OCI-LY7 (cell line): Measurements from ENCODE around the gene SNX17. TPM values are rescaled to one million over a fixed set of nuclear protein-coding genes. Genes with fewer than 3 reads are reported as not detected.

Source experiments
- BruUV-seq: library from RNA; stranded (reverse); fragments of 400-500 nt; replicated peaks from 2 replicates; lab custom pipeline; 2021; lab: Mats Ljungman, UMichigan
- CTCF ChIA-PET: fragments of 300-600 bp; sonication (Branson Sonifier 250); formaldehyde crosslinking; loops from one replicate; lab custom pipeline; 2022; ENCODE audit warnings: antibody characterized with exemption; ENCODE audit not compliant: unreplicated experiment; lab: Charles Lee
- POLR2A ChIA-PET: fragments of 300-600 bp; sonication (Branson Sonifier 250); formaldehyde crosslinking; loops from one replicate; lab custom pipeline; 2022; ENCODE audit warnings: antibody characterized with exemption; lab: Charles Lee
- DNase-seq: peaks from one replicate; pipeline ENCODE4 v3.0.0-alpha.2; 2015; ENCODE audit warnings: low spot score
- H2AFZ ChIP-seq: fragments of 200-600 bp; sonication (generic), shearing (Covaris generic); 2 replicates; pipeline ENCODE4 v1.6.1; 2014; ENCODE audit warnings: mild to moderate bottlenecking, antibody characterized with exemption, low read length, moderate library complexity
- H3K27ac ChIP-seq: fragments of 200-600 bp; sonication (generic); 2 replicates; pipeline ENCODE4 v1.5.1; 2014; ENCODE audit warnings: mixed run types, low read depth, mild to moderate bottlenecking, moderate library complexity, low read length, inconsistent platforms; ENCODE audit not compliant: poor library complexity, severe bottlenecking
- H3K36me3 ChIP-seq: fragments of 200-600 bp; sonication (generic); 2 replicates; pipeline ENCODE4 v1.6.1; 2014; ENCODE audit warnings: mild to moderate bottlenecking, antibody characterized with exemption, low read length, moderate library complexity, mixed read lengths; ENCODE audit not compliant: insufficient read depth
- H3K4me1 ChIP-seq: fragments of 200-600 bp; sonication (generic); 2 replicates; pipeline ENCODE4 v1.5.1; 2014; ENCODE audit warnings: mild to moderate bottlenecking, low read length; ENCODE audit not compliant: insufficient read depth, poor library complexity, severe bottlenecking
- H3K4me2 ChIP-seq: fragments of 200-600 bp; sonication (generic); 2 replicates; pipeline ENCODE4 v1.6.1; 2014; ENCODE audit warnings: mild to moderate bottlenecking, low read length
- H3K4me3 ChIP-seq: fragments of 200-600 bp; sonication (generic); 2 replicates; pipeline ENCODE4 v1.5.1; 2014; ENCODE audit warnings: mild to moderate bottlenecking, low read depth, low read length; ENCODE audit not compliant: poor library complexity, severe bottlenecking
- H3K79me2 ChIP-seq: fragments of 200-600 bp; sonication (generic); 2 replicates; pipeline ENCODE4 v1.6.1; 2016; ENCODE audit warnings: low read depth, mild to moderate bottlenecking, low read length, moderate library complexity, mixed read lengths; ENCODE audit not compliant: insufficient read depth
- H3K9me2 ChIP-seq: fragments of 200-600 bp; sonication (generic); 2 replicates; pipeline ENCODE4 v1.6.1; 2016; ENCODE audit warnings: mild to moderate bottlenecking, low read length, mixed read lengths; ENCODE audit not compliant: insufficient read depth
- H3K9me3 ChIP-seq: fragments of 200-600 bp; sonication (generic); 2 replicates; pipeline ENCODE4 v1.6.1; 2014; ENCODE audit warnings: mild to moderate bottlenecking, mixed run types, low read length, mixed read lengths
- H4K20me1 ChIP-seq: fragments of 200-600 bp; sonication (generic); 2 replicates; pipeline ENCODE4 v1.6.1; 2014; ENCODE audit warnings: mild to moderate bottlenecking, antibody characterized with exemption, low read length, moderate library complexity, mixed read lengths; ENCODE audit not compliant: insufficient read depth
- EZH2phosphoT487 ChIP-seq: fragments of 200-600 bp; sonication (generic); IDR thresholded peaks from 2 replicates; pipeline ENCODE4 v1.6.1; 2018; ENCODE audit warnings: low read depth, borderline replicate concordance, mild to moderate bottlenecking, mixed run types, antibody characterized with exemption, low read length, moderate library complexity, mixed read lengths
- intact Hi-C: fragments of 100-400 bp; cut with micrococcal nuclease; formaldehyde crosslinking; loops from one replicate; pipeline ENCODE4 v1.10.0; 2022; ENCODE audit not compliant: unreplicated experiment
- total RNA-seq, 2 experiments: library from RNA; depleted of rRNA in 1 of 2; stranded (reverse); fragments of >200 nt in 1 of 2; shearing (Covaris generic) in 1 of 2; gene quantifications; 2 replicates each; pipeline ENCODE4 v1.2.3, GENCODE V29; 2014 to 2022
- TF ChIP-seq, protein P1 (sequence below): fragments of 200-600 bp; sonication (generic); conservative IDR thresholded peaks from 2 replicates; pipeline ENCODE4 v1.5.1; 2014; ENCODE audit warnings: mild to moderate bottlenecking, antibody characterized with exemption, low read length, moderate library complexity, mixed read lengths

The SNX17 gene
- total RNA-seq, 2 experiments from 2014 or later = 63.1 to 97.4 TPM

DNA sequence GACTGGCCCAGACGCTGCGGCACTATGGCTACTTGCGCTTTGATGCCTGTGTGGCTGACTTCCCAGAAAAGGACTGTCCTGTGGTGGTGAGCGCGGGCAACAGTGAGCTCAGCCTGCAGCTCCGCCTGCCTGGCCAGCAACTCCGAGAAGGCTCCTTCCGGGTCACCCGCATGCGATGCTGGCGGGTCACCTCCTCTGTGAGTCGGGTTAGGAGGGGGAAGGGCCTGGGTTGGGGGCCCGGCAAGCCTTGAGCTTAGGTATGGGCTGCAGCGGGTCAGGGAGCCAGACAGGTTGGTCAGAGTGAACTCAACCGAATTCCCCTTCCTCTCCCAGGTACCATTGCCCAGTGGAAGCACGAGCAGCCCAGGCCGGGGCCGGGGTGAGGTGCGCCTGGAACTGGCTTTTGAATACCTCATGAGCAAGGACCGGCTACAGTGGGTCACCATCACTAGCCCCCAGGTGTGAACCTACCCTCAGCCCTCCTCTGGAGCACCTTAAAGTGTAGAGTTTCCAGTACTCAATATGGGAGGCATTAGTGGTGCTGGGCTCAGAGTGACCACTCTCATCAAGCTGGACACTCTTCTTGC is 5.2 kb downstream of the SNX17 start:
- Histone ChIP-seq H3K4me2 (no peak overlapping the region), H3K9me3 (no peaks in the 10 kb centered on the region), H3K27ac (no peak overlapping the region), H3K9me2 (no peaks in the 10 kb centered on the region), H3K79me2 (peaks cover 34% of the 10 kb centered on the region), H3K4me1 (peaks cover 32% of the 10 kb centered on the region), H3K4me3 (no peak overlapping the region), H2AFZ (no peak overlapping the region), H3K36me3 (peaks cover 84% of the 10 kb centered on the region), H4K20me1 (no peaks in the 10 kb centered on the region)
- no peak for DNase-seq
- CTCF ChIA-PET = no interaction called here
- POLR2A ChIA-PET = no interaction called here
- TF ChIP-seq, protein P1, sequence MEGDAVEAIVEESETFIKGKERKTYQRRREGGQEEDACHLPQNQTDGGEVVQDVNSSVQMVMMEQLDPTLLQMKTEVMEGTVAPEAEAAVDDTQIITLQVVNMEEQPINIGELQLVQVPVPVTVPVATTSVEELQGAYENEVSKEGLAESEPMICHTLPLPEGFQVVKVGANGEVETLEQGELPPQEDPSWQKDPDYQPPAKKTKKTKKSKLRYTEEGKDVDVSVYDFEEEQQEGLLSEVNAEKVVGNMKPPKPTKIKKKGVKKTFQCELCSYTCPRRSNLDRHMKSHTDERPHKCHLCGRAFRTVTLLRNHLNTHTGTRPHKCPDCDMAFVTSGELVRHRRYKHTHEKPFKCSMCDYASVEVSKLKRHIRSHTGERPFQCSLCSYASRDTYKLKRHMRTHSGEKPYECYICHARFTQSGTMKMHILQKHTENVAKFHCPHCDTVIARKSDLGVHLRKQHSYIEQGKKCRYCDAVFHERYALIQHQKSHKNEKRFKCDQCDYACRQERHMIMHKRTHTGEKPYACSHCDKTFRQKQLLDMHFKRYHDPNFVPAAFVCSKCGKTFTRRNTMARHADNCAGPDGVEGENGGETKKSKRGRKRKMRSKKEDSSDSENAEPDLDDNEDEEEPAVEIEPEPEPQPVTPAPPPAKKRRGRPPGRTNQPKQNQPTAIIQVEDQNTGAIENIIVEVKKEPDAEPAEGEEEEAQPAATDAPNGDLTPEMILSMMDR = no peak
- no TSS peak for BruUV-seq
- intact Hi-C loops = no loop called here

GRCh38 chr2:27376151-27376865 is 5.9 kb downstream of the SNX17 start:
- Histone ChIP-seq H3K4me3 (no peak overlapping the region), H3K27ac (no peak overlapping the region), H3K4me2 (no peak overlapping the region), H3K79me2 (peaks cover 27% of the 10 kb centered on the region), H3K9me2 (no peaks in the 10 kb centered on the region), H4K20me1 (no peaks in the 10 kb centered on the region), H2AFZ (no peak overlapping the region), H3K9me3 (no peaks in the 10 kb centered on the region), H3K36me3 (peaks cover 90% of the 10 kb centered on the region), H3K4me1 (peaks cover 36% of the 10 kb centered on the region)
- intact Hi-C loops = no loop called here
- CTCF ChIA-PET = no interaction called here
- TF ChIP-seq, protein P1 = no peak
- no peak for TF ChIP-seq EZH2phosphoT487
- DNase-seq = no peak
- BruUV-seq = no TSS peak
- POLR2A ChIA-PET = no interaction called here
